GDM1 (cell line): Measurements from ENCODE around the gene PRDM15.
A peak's percentile ranks its signal among the peaks of the same experiment; 100 is the strongest.
"Not testable (repeated sequence)": the region's sequence is repeated elsewhere in the genome, so short reads cannot be mapped to it uniquely, and the experiment has no call there.

Experiments
- DNase-seq: peaks from one replicate; lab custom pipeline; 2025; lab: John Stamatoyannopoulos, UW

PRDM15 gene

DNA sequence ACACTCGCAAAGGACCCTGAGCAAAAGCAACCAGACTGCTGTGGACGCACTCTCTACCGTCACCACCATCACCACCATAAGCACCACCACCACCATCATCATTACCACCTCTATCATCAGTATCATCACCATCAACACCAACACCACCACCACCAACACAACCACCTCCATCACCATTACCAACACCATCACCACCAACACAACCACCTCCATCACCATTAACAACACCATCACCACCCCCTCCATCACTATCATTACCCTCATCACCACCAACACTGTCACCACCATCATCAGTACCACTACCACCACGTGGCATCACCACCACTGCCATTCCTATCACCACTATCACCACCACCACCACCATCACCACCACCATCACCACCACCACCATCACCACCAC lies 73.5 kb downstream of the PRDM15 start:
- DNase-seq = no peak

DNA sequence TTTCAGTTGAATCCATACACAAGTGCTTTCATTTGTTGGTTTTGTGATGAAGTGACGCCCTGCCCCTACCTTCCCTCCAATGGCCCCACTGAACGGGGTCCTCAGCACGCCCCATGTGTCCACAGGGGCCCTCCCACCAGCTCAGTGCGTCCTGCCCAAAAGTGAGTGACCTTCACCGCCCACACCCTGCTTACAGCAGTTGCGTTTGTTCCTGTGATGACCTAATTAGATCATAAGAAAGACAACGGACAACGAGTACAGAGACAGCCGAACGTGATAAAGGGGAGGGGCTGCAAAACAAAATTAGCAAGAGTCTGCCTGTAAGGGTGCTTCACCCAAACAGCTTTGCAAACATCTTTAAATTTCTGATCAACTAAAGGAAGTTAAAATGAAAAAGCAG lies 74.1 kb downstream of the PRDM15 start:
- DNase-seq = no peak

DNA sequence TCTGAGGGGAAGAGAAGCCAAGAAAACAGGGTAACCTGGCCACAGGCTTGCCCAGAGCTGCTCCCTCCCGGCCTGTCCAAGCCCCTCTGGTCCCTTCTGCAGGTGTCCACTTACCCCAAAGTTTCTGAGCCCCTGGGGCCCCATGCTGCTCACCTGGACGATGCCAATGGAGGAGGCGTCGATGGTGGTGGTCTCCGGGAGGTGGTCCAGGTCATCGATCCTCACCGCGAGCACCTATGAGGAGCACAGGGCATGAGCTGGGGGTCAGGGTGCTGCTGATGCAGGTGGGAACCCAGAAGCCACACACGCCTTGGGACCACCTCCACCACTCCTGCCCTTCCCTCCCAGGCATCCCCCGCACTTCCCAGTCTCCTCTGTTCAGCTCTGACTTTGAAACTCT lies 74.8 kb downstream of the PRDM15 start:
- DNase-seq = no peak

DNA sequence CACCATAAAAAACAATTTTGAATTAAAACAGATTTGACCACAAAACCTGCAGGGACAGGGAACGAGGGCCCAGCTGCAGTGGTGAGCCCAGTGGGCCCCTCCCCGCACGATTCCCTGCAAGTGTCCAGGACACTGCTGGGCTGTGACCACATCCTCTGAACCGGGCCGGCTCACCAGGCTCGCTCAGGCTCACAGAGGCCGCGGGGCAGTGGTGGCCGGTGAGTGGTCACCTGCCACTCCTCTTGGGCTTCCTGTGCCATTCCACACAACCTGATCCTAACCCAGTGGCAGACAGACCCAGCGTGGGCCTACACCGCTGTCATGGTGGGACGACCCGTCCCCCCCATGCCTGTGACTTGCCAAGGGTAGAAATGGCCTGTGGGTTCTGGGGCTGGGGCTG lies 75.8 kb downstream of the PRDM15 start:
- no peak for DNase-seq

DNA sequence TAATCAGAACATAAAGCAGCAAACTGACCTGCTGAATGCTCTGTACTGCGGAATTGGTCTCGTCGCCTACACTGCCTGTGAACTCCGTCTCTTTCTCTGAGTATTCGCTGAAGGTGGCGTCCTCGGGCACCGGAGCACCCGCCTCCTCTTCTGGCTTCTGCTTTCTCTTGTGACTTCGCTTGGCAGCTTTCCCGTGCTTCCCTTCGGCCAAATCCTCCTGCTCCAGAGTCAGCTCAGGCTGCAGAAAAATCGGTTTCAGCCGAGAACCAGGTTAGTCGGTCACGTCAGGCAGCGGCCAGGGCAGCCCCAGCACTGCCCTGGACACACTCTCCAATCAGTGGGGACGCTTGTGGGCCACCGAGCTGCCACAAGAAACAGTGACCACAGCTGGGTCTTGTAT lies 76.5 kb downstream of the PRDM15 start:
- DNase-seq = no peak

DNA sequence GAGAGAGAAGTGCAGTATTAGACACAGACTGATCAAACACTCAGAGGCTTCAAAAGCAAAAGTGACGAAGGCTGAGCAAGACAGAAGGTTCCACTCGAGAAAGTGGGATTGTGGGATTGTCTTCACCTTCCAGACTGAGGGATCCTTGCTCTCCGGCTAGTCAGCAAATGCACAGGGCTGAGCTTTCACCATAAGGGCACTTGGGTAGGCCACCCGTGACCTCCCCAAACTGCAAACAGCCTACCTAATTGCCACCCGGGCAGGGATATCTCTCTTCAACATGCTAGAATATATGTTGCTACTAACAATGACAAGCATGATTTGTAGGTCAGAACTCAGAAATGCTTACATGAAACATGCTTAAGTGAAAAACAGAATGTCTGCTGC lies 77.0 kb downstream of the PRDM15 start:
- DNase-seq = no peak

DNA sequence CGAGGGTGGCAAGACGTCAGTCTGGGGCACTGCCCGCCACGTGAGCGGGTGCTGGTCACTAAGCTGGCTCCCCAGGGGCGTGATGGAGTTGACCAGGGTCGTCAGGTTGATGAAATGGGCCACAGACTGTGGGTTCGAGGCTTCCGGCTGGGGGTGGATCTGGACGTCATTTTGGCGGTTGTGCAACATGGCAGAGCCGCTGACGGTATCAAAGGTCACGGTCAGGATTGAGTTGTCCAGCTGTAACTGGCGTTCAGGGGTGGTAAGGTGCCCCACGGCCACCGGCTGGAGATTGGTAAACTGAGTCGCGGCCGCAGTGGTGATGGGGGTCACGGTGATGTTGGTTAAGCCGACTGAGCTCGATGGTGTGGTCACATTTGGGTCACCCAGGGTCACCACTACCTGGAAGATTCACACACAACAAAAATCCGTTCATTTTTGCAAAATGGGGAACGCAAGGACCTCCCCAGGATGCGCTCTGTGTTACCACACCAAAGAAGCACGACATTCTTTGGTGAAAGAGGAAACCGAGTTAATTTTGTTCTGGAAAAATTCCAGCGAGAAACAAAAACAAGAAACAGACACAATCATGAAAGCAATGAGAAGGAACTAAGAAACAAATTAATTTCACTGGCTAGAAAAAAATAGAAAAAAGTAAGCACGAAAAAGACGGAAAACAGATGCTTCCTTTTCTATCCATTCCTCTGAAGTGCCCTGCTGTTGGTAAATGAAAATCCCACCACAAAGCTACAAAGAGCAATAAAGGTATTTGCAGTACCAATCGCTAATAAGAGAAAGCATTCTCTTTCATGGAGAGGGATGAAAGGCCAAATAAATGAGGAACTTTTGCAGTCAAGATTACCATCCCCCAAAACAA lies 77.6 kb downstream of the PRDM15 start:
- no peak for DNase-seq

DNA sequence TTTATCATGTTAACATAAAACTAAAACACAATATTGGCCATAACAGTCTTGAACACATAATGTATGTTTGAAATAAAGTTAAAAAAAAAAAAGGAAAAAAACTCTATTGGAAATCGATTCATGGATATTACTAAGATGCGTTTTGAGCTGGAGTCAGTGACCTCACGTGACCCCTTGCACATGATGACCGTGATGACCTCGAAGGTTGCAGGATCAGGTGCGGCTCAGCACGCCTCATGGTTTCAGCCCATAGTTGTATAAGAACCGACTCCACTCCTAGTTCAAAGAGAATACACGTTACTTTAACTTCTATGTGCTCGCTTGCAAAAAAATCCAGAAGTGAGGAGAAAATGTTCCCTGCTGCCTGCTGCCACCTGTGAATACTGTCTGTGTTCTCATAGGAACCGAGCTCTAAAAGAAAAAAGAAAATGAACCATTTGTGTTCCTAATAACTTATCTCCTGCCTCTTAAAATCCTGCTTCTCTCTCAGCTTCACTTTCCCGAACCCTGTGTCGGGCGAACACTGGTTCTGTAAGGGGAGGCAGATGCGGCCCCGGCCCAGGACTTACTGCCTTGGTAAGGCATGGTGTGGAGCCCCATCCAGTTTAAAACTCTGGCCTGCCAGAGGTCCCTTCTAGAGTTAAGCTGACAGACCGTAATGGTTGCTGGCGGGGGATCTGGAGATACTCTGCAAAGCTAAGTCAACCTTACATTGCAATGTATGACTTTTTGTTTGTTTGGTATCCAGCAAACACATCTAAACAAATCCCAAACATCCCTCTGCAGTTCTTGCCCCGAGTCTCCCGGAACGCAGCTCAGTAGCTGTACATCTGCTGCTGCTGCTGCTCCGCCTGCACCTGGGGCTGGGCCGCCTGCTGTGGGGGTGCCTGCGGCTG lies 78.5 kb downstream of the PRDM15 start:
- DNase-seq = no peak

DNA sequence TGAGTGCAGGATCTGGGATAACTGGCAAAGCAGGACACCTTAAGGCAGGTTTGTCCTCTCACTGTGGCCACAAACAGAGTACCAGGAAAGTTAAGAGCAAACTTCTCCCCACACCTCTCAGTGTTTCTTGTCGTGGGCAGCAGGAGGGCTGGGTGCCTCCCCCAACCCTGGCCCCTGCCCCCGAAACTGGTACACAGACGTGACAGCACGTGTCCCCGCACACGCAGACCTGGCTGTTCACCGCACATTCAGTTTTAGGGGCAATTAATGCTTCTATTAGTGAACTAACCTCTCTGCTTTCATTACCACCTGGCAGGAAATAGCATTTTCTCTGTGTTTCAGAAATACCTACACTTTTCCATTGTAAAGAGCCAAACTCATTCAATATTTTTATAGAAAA lies 79.4 kb downstream of the PRDM15 start:
- no peak for DNase-seq

DNA sequence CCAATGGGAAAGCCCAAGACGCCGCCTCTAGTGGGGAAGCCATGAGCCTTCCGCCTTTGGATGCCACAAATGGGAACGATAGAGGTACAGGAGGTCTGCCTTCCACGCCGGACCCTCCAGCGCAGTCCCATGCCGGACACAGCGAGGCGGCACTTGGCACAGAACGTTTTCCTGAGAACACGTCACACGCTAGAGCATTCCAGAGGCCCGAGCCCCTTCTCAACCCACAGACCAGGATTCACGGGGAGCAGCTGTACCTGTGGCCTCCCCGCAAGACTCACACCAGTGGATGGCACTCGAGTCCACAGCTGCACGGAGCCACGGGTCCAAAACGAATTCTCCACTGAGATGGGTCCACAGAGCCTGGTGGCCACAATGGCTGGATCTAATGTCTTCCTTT lies 80.8 kb downstream of the PRDM15 start:
- DNase-seq = no peak

DNA sequence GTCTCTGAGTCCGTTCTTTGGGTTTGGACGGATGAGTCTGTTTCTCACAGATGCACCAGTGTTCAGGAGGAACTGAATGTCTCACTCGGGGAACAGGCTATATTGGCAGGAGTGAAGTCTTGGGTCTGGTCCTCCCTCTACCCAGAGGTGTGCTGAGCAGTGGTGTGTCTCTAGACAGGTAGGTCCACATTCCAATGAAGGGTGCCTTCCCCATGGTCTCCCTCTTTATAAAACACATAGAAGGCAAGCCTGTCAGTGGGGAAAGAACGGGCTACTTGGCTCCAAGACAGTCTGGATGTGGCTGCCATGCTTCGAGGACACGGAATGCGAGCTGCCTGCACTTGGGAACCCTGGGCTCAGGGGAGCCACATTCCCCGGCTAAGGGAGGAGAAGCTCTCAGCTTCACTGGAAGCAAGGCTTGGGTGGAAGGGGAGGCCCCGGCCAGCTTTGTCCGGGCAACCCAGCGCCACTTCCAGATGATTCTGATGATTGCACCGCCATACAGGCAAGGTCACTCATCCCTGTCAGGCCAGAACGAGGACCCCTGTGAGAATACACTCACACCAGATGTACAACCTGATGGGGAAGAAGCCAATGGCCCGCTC lies 82.6 kb downstream of the PRDM15 start:
- DNase-seq = no peak

DNA sequence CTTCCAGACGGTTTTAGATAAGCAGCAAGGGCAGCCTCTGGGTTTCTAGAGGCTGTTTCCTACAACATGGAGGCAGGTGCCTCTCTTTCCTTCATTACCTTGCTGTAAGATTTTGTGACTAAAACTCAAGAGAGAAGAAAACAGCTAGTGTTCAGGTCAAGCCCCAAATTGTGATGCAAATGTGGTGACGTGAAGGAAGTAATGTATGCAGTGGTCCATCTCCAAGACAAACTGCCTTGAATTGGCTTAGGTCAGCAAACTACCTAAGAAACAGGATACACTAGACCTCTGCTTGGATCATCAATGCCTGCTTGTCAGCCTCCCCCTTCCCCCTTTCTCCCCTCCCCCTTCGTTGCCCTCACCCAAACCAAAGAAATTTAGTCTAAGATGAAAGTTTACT lies 83.4 kb downstream of the PRDM15 start:
- no peak for DNase-seq

DNA sequence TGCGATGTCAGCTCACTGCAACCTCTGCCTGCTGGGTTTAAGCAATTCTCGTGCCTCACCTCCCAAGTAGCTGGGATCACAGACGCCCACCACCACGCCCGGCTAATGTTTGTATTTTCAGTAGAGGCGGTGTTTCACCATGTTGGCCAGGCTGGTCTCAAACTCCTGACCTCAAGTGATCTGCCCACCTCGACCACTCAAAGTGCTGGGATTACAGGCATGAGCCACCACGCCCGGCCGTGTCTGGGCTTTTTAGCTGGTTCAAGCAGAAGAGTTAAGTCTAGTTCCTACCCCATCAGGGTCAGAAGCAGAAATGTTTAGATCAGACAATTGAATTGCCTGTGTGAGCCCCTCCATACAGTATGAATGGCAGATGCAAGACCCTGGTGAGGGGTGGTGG lies 84.5 kb downstream of the PRDM15 start:
- DNase-seq = no peak

DNA sequence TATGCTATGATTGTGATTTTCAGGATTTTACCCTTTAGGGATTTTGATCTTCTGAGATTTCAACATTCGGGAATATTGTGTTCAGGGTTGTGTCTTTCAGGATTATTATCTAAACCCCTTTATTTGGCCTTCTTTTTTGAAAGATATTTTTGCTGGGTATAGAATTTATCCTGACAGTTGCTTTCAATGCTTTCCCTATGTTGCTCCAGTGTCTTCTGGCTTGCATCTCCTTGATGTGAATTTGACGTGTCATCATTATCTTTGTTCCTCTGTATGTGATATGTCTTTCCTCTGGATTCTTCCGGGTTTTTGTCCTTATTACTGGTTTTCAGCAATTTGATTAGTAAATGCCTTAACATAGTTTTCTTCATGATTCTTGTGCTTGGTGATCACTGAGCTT lies 86.4 kb downstream of the PRDM15 start:
- DNase-seq = no peak

DNA sequence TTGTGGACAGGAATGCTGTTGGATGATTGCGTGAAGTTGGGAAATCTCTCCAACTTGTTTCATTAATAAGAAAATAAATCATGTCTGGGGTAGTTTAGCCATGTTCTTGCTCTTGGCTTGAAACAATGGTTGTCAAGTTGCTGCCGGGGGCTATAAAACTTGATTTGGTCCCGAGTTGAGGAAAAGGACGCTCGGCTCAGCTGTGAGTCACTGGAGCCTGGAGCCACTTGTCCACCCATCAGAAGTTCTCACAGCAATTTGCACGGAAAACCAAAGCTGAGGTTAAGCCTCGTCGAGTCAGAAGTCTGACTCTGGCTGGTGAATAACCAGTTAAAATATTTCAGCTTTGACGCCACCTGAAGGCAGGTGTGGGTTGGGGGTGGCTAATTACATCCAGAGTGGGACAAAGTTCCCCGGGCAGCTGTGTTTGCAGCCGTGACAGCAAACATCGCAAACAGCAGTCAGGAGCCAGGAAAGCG lies 92.6 kb downstream of the PRDM15 start:
- no peak for DNase-seq

DNA sequence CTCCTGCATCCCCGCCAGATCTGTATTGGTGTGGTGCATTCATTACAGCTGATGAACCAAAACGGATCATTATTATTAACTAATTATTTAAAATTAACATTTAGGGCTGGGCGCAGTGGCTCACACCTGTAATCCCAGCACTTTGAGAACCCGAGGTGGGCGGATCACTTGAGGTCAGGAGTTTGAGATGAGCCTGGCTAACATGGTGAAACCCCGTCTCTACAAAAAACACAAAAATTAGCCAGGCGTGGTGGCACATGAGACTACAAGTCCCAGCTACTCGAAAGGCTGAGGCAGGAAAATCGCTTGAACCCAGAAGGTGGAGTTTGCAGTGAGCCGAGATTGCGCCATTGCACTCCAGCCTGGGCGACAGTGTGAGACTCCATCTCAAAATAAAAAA lies 93.9 kb downstream of the PRDM15 start:
- not testable (repeated sequence) for DNase-seq

DNA sequence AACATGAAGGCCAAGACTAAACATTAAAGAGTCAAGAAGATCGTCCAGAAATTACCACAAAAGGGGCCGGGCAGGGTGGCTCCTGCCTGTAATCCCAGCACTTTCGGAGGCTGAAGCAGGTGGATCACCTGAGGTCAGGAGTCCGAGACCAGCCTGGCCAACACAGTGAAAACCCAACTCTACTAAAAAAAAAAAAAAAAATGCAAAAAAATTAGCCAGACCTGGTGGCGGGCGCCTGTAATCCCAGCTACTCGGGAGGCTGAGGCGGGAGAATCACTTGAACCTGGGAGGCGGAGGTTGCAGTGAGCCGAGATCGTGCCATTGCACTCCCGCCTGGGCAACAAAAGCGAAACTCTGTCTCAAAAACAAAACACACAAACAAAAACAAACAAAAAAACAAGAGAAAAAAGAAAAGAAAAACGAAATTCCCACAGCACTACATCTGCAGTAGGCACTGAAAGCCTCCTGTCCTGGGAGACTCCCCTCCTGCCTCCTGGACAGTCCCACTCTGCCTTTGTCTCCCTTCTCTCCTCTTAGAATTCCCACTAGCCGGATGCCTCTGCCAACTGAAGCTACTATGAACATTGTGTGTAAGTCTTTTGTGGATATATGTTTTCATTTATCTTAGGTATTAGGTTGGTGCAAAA lies 94.6 kb downstream of the PRDM15 start:
- DNase-seq = no peak

DNA sequence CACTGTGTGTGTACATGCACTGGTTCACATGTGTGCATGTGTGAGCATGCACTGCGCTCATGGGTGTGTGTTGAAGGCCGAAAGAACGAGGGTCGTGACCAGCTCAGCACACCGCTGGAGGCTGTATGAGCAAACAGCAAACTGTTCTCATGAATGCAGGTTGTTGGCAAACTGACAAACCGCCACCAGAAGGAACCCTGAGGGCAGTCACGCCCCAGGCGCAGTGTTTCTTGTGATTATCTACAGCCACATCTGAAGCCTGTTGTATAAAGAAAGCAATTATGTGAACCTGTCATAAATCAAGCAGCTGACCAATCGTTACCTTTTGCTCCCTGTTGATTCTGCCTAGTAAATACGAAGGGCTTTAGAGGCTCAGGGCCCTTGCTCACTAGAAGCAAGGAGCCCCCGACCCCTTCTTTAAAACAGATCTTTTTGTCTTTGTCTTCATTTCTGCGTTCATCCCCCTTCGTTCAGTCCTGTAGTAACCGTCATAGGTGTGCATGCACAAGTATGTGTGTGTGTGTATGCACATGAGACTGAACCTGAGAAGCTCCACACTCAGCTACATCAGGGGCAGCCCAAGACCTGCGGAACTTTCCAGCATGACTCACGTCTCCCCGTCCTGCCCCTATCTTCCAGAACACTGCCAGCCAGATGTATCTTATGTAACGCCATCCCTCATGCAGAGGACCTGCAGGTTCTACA lies 95.5 kb downstream of the PRDM15 start:
- peak; percentile 51 for DNase-seq

DNA sequence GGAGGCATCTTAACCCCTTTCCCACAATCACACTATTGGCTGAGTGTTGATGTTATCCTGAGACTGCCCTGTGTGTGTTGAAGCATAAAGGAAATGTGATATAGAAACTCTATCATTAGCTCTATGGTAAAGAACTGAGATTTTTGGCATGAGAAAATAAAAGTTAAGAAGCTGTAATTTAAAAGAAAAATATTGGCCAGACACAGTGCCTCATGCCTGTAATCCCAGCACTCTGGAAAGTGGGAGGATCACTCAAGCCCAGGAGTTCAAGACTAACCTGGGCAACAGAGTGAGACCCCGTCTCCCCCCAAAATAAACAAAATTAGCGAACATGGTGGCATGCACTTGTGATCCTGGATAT lies 98.1 kb downstream of the PRDM15 start:
- no peak for DNase-seq

DNA sequence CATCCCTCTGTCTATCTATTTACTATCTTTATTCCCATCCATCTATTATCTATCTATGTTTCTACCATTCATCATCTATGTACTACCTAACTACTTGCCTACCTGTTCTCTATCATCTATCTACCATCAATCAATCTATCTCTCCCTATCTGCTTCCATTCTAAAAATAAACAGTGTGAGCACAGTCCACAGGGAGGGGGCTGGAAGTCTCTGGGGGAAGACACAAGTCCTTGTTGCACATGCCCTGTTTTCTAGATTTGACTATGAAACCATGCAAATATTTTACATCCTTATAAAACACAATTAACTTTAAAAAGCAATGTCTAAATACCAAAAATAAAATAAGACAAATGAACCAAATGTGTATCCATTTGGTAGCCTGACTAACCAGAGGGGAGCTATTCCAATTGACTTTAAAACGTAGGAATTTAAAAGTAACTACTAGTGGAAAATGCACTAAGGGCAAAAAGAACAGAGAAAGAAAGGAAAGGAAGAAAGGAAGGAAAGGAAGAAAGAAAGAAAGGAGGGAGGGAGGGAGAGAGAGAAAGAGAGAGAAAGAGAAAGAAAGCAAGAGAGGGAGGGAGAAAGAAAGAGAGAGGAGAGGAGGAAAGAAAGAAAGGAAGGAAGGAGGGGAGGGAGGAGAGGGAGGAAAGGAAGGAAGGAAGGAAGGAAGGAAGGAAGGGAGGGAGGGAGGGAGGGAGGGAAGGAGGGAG lies 98.7 kb downstream of the PRDM15 start:
- no peak for DNase-seq

DNA sequence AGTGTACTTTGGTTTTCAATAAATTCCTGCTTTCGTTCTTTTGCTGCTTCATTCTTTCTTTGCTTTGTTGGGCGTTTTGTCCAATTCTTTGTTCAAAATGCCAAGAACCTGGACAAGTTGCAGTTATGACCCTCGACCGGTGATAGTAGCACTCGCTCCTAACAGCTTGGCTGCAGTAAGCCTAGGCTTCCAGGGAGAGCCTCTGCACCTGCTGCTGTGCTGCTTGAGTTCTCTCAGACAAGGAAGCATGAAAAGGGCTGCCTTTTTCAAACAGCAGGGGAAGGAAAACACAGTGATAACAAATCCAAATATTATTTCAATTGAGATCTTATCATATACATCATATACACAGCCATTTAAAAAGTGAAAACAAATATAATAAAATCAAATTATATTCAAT lies 99.5 kb downstream of the PRDM15 start:
- DNase-seq = no peak
